Sigmoid colon (tissue), 4 donors: ENCODE data around the gene MRPL41.

Source experiments
- CTCF ChIP-seq, 4 experiments: fragments of 450-650 bp in 3 of 4; fragments of 200-600 bp in 1 of 4; IDR thresholded peaks; one replicate each; pipeline ENCODE4 v1.5.1; 2016 to 2019; ENCODE audit warnings: antibody characterized with exemption in 4 of 4, mild to moderate bottlenecking in 3 of 4, moderate library complexity in 2 of 4
- EP300 ChIP-seq, 4 donors: sonication (generic); formaldehyde crosslinking; IDR thresholded peaks; one replicate each; pipeline ENCODE4 v1.6.1; 2017; ENCODE audit warnings: antibody characterized with exemption in 4 of 4
- POLR2A ChIP-seq, 2 donors: fragments of 450-650 bp; IDR thresholded peaks; one replicate each; pipeline ENCODE4 v1.6.1; 2016; ENCODE audit warnings: antibody characterized with exemption in 2 of 2, mild to moderate bottlenecking in 2 of 2, moderate library complexity in 2 of 2
- POLR2AphosphoS5 ChIP-seq, 4 donors: sonication (generic); formaldehyde crosslinking; IDR thresholded peaks; one replicate each; pipeline ENCODE4 v1.6.1; 2017; ENCODE audit warnings: antibody characterized with exemption in 4 of 4

GRCh38 chr9:137540536-137540935 lies 11.1 kb upstream of the MRPL41 start:
- TF ChIP-seq POLR2A (IDR thresholded peaks at IDR 0.05) (no peak), CTCF (IDR thresholded peaks at IDR 0.05) (no peak), EP300 (IDR thresholded peaks at IDR 0.05) (no peak), POLR2AphosphoS5 (IDR thresholded peaks at IDR 0.05) (no peak)
